Testis (tissue), 2 donors: ENCODE results near the gene MCTP1.

Experiments used
- POLR2A ChIP-seq: fragments of 450-650 bp; IDR thresholded peaks from one replicate; pipeline ENCODE4 v1.6.1; 2017; ENCODE audit warnings: antibody characterized with exemption, mild to moderate bottlenecking, moderate library complexity
- TF ChIP-seq, protein P1 (sequence below), 3 experiments: fragments of 450-650 bp in 2 of 3; fragments of 200-600 bp in 1 of 3; sonication (generic) in 1 of 3; IDR thresholded peaks; one replicate each; pipeline ENCODE4 v1.5.1; 2016 to 2019; ENCODE audit warnings: antibody characterized with exemption in 3 of 3, mild to moderate bottlenecking in 2 of 3, moderate library complexity in 1 of 3

- TF ChIP-seq, protein P1, sequence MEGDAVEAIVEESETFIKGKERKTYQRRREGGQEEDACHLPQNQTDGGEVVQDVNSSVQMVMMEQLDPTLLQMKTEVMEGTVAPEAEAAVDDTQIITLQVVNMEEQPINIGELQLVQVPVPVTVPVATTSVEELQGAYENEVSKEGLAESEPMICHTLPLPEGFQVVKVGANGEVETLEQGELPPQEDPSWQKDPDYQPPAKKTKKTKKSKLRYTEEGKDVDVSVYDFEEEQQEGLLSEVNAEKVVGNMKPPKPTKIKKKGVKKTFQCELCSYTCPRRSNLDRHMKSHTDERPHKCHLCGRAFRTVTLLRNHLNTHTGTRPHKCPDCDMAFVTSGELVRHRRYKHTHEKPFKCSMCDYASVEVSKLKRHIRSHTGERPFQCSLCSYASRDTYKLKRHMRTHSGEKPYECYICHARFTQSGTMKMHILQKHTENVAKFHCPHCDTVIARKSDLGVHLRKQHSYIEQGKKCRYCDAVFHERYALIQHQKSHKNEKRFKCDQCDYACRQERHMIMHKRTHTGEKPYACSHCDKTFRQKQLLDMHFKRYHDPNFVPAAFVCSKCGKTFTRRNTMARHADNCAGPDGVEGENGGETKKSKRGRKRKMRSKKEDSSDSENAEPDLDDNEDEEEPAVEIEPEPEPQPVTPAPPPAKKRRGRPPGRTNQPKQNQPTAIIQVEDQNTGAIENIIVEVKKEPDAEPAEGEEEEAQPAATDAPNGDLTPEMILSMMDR (IDR thresholded peaks at IDR 0.05): no peak
- no peak for TF ChIP-seq POLR2A
These were observed 601.9 kb downstream of the MCTP1 start for GRCh38 chr5:94682814-94683520.
